ENCODE data around the gene CRHBP. TPM values are rescaled to one million over a fixed set of nuclear protein-coding genes. Genes with fewer than 3 reads are reported as not detected.

Gene CRHBP
- total and polyA plus RNA-seq, 7 donors: 0.31 to 3.2 (median 0.92) TPM; not detected in 2

DNA sequence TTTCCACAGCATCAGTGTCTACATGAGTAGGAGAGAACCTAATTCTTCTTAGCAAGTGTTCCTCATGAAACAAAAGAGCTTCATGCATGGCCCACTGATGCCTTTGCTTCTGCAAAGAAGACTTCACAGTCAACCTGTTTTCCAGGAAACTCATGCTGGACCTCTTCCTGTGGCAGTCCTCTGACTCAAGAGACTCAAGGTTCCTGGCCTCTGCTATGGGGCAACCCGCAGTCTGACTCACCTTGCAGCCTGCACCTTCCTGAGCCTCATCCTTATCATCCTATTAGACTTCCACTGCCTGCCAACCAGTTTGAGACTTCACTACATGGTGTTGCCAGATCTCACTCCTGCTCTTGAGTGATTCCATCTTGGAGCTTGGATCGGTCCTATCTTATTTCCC lies 59.8 kb downstream of the CRHBP start:
- Histone ChIP-seq H3K36me3 (no peaks in the 10 kb centered on the region), H3K4me1 (no peaks in the 10 kb centered on the region), H3K27ac (no peak overlapping the region), H3K4me3 (no peak overlapping the region), H3K9me3 (no peaks in the 10 kb centered on the region), H3K27me3 (no peaks in the 10 kb centered on the region)
- WGBS, 2 donors: 91% methylated on average over 2 of the region's 2 CpGs
- intact Hi-C loops (cut with DNase I): no loop called here
- TF ChIP-seq, protein P1, sequence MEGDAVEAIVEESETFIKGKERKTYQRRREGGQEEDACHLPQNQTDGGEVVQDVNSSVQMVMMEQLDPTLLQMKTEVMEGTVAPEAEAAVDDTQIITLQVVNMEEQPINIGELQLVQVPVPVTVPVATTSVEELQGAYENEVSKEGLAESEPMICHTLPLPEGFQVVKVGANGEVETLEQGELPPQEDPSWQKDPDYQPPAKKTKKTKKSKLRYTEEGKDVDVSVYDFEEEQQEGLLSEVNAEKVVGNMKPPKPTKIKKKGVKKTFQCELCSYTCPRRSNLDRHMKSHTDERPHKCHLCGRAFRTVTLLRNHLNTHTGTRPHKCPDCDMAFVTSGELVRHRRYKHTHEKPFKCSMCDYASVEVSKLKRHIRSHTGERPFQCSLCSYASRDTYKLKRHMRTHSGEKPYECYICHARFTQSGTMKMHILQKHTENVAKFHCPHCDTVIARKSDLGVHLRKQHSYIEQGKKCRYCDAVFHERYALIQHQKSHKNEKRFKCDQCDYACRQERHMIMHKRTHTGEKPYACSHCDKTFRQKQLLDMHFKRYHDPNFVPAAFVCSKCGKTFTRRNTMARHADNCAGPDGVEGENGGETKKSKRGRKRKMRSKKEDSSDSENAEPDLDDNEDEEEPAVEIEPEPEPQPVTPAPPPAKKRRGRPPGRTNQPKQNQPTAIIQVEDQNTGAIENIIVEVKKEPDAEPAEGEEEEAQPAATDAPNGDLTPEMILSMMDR (IDR thresholded peaks at IDR 0.05): no peak
- TF ChIP-seq POLR2A (IDR thresholded peaks at IDR 0.05) (no peak), EP300 (IDR thresholded peaks at IDR 0.05) (no peak), POLR2AphosphoS5 (IDR thresholded peaks at IDR 0.05) (no peak)
- DNase-seq: no peak

DNA sequence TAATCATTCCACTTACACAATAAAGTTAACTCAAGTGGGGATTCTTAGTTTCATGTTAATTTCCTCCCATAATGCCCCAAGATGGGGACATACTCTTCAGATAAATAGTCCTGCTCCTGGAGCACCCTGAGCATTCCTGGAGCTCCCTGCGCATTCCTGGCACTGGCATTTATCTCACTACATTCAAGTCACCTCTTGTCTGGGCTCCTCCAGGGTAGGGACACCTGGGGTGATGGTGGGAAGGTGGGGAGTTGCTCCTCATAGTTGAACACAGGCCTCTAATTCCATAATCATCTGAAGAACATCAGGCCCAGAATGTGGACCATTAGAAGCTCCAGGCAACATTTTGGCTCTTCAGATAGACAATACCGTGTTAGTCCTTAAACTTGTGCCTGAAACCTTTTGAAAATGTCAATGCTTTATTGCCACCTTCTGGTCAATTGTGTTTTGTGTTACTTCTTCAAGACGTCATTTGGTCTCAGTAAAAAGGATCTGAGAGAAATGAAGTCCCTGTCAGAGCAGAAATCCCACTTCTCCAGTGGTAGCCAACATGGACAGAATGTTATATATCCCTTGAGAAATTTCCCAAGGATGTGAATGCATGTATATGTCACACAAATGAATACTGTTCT lies 63.2 kb downstream of the CRHBP start:
- Histone ChIP-seq H3K4me3 (no peak overlapping the region), H3K9me3 (no peaks in the 10 kb centered on the region), H3K27me3 (no peaks in the 10 kb centered on the region), H3K36me3 (no peaks in the 10 kb centered on the region), H3K4me1 (no peaks in the 10 kb centered on the region), H3K27ac (no peak overlapping the region)
- no peak for DNase-seq
- TF ChIP-seq POLR2A (IDR thresholded peaks at IDR 0.05) (no peak), EP300 (IDR thresholded peaks at IDR 0.05) (no peak), POLR2AphosphoS5 (IDR thresholded peaks at IDR 0.05) (no peak)
- TF ChIP-seq, protein P1 (IDR thresholded peaks at IDR 0.05): no peak
- WGBS, 2 donors: 33 to 37% methylated on average over 3 of the region's 3 CpGs
- intact Hi-C loops (cut with DNase I): no loop called here

DNA sequence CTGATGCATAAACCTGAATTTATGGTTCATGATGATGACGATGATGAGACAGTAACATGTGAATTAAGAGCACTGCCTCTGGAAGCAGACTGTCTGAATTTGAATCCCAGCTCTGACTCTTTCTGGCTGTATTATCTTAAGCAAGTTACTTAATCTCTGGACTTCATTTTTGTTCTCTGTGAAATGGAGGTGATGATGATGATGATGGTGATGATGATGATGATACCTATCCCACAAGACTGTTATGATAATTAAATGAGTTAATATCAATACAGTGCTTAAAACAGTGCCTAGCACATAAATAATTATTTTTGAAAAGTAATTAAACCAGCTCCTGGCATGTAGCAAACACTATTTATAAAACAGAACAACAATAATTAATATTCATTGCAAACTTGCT lies 64.1 kb downstream of the CRHBP start:
- WGBS, 2 donors: 84 to 94% methylated on average over 1 of the region's 1 CpG
- Histone ChIP-seq H3K9me3 (no peaks in the 10 kb centered on the region), H3K4me1 (no peaks in the 10 kb centered on the region), H3K4me3 (no peak overlapping the region), H3K36me3 (no peaks in the 10 kb centered on the region), H3K27me3 (no peaks in the 10 kb centered on the region), H3K27ac (no peak overlapping the region)
- no peak for TF ChIP-seq EP300 (IDR thresholded peaks at IDR 0.05)
- no peak for TF ChIP-seq POLR2AphosphoS5 (IDR thresholded peaks at IDR 0.05)
- TF ChIP-seq, protein P1 (IDR thresholded peaks at IDR 0.05): no peak
- TF ChIP-seq POLR2A (IDR thresholded peaks at IDR 0.05): no peak
- intact Hi-C loops (cut with DNase I): no loop called here
- DNase-seq: no peak

DNA sequence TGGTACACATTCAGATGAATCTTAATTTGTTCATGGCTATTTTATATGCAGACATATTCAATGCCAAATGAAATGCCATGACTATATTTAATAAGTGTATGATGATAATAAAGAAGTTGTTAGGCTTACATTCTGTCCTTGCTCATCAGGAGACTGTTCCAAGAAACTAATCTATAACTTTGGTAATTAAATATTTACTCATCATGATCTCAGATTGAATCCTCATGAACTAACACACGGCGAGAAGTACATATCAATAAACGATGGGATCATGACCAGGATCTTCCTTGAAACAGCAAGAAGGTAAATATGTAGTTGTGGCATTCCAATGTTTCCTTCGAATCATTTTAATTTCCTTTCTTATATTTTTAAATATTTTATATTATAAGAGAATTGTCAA lies 64.8 kb downstream of the CRHBP start:
- Histone ChIP-seq H3K36me3 (no peaks in the 10 kb centered on the region), H3K4me3 (no peak overlapping the region), H3K4me1 (no peaks in the 10 kb centered on the region), H3K27ac (no peak overlapping the region), H3K9me3 (no peaks in the 10 kb centered on the region), H3K27me3 (no peaks in the 10 kb centered on the region)
- DNase-seq: no peak
- TF ChIP-seq EP300 (IDR thresholded peaks at IDR 0.05) (no peak), POLR2AphosphoS5 (IDR thresholded peaks at IDR 0.05) (no peak), POLR2A (IDR thresholded peaks at IDR 0.05) (no peak)
- TF ChIP-seq, protein P1 (IDR thresholded peaks at IDR 0.05): no peak
- 17 to 65% methylated on average over 4 of the region's 4 CpGs for WGBS, 2 donors
- intact Hi-C loops (cut with DNase I): no loop called here

Small RNA genes within 50 kb of the gene (small RNA-seq; reads per million reads assigned to genes)
- gene RNU6ATAC36P: 0 reads per million in 3 donors

Other genes starting within 250 kb of the CRHBP start
- 10 to 100 TPM in 1 of 4 donors, 1 to 10 TPM in 3; 5.4 to 10.7 (median 9.4) TPM for gene F2R, start 236.9 kb upstream of the CRHBP start, total RNA-seq
- gene F2R, start 236.9 kb upstream of the CRHBP start, polyA plus RNA-seq: 1 to 10 TPM in 2 of 3 donors, under 1 TPM in 1; 0.60 to 5.8 (median 1.4) TPM
- under 1 TPM; 0.16 to 0.55 (median 0.31) TPM for gene F2RL1, start 134.0 kb upstream of the CRHBP start, total RNA-seq
- 10 to 100 TPM; 15.0 to 51.7 (median 24.5) TPM for gene F2RL1, start 134.0 kb upstream of the CRHBP start, polyA plus RNA-seq
- gene S100Z, start 103.0 kb upstream of the CRHBP start, total RNA-seq: not detected
- gene S100Z, start 103.0 kb upstream of the CRHBP start, polyA plus RNA-seq: under 1 TPM; 0.25 to 0.69 (median 0.60) TPM
- 10 to 100 TPM; 16.3 to 21.8 (median 17.7) TPM for gene AGGF1, start 77.4 kb downstream of the CRHBP start, total RNA-seq
- 10 to 100 TPM in 2 of 3 donors, 1 to 10 TPM in 1; 8.4 to 11.8 (median 10.8) TPM for gene AGGF1, start 77.4 kb downstream of the CRHBP start, polyA plus RNA-seq
- 10 to 100 TPM in 2 of 4 donors, 1 to 10 TPM in 2; 7.7 to 14.6 (median 10.9) TPM for gene ZBED3, start 134.2 kb downstream of the CRHBP start, total RNA-seq
- 1 to 10 TPM; 1.8 to 4.3 (median 2.1) TPM for gene ZBED3, start 134.2 kb downstream of the CRHBP start, polyA plus RNA-seq